HEK293 (cell line): ENCODE measurements around the gene ZKSCAN4.

Experiments used
- CTCF ChIA-PET: fragments of 350-600 bp; formaldehyde crosslinking; extraction: SDS; loops from one replicate; lab custom pipeline; 2021; ENCODE audit warnings: antibody characterized with exemption; lab: Yijun Ruan, JAX
- POLR2A ChIA-PET: fragments of 300-600 bp; formaldehyde crosslinking; extraction: SDS; loops from one replicate; lab custom pipeline; 2020; ENCODE audit warnings: antibody characterized with exemption, inconsistent platforms; lab: Yijun Ruan, JAX
- H3K27ac ChIP-seq: fragments of 200-500 bp; sonication (Bioruptor generic); 2 replicates; pipeline ENCODE4 v1.5.1; 2014; ENCODE audit warnings: low read depth, low read length, control low read depth, inconsistent platforms; ENCODE audit errors: extremely low read depth
- H3K36me3 ChIP-seq, 2 experiments: fragments of 200-500 bp in 1 of 2; sonication (Bioruptor generic) in 1 of 2; 1 replicate in 1 of 2; 2 replicates in 1 of 2; pipeline ENCODE4 v1.5.1; 2014 to 2017; ENCODE audit warnings: inconsistent platforms in 2 of 2, low read length in 2 of 2; ENCODE audit not compliant: control insufficient read depth in 2 of 2, insufficient read depth in 1 of 2
- H3K4me1 ChIP-seq: fragments of 200-500 bp; sonication (Bioruptor generic); 2 replicates; pipeline ENCODE4 v1.5.1; 2014; ENCODE audit warnings: mild to moderate bottlenecking, low read length, inconsistent platforms; ENCODE audit not compliant: control insufficient read depth, insufficient read depth
- H3K4me3 ChIP-seq: 2 replicates; pipeline ENCODE4 v1.5.1; 2011; ENCODE audit warnings: low read depth, mild to moderate bottlenecking, control low read depth, low read length, moderate library complexity
- H3K9me3 ChIP-seq: fragments of 200-500 bp; sonication (Bioruptor generic); 2 replicates; pipeline ENCODE4 v1.5.1; 2014; ENCODE audit warnings: low read depth, low read length, inconsistent platforms; ENCODE audit not compliant: control insufficient read depth, insufficient read depth
- OVOL3 ChIP-seq: fragments of 450-650 bp; formaldehyde crosslinking; IDR thresholded peaks from 2 replicates; pipeline ENCODE4 v1.5.1; 2016; ENCODE audit warnings: missing biosample characterization, missing genetic modification characterization
- PRDM1 ChIP-seq: fragments of 450-650 bp; formaldehyde crosslinking; IDR thresholded peaks from 2 replicates; pipeline ENCODE4; 2016; ENCODE audit warnings: missing biosample characterization, missing genetic modification characterization
- REPIN1 ChIP-seq: fragments of 450-650 bp; formaldehyde crosslinking; IDR thresholded peaks from 2 replicates; pipeline ENCODE4 v1.5.1; 2017; ENCODE audit warnings: missing biosample characterization, missing genetic modification characterization, low read depth
- TSHZ1 ChIP-seq: fragments of 450-650 bp; formaldehyde crosslinking; IDR thresholded peaks from 2 replicates; pipeline ENCODE4 v1.5.1; 2016; ENCODE audit warnings: missing biosample characterization, missing genetic modification characterization, borderline replicate concordance
- ZBTB17 ChIP-seq: fragments of 450-650 bp; formaldehyde crosslinking; IDR thresholded peaks from 2 replicates; pipeline ENCODE4 v1.5.1; 2016; ENCODE audit warnings: missing biosample characterization, missing genetic modification characterization
- ZBTB20 ChIP-seq: fragments of 450-650 bp; formaldehyde crosslinking; IDR thresholded peaks from 2 replicates; pipeline ENCODE4 v1.5.1; 2016; ENCODE audit warnings: missing biosample characterization, missing genetic modification characterization
- ZBTB26 ChIP-seq: fragments of 450-650 bp; formaldehyde crosslinking; optimal IDR thresholded peaks from 2 replicates; pipeline ENCODE3; 2016; ENCODE audit warnings: missing biosample characterization, mild to moderate bottlenecking, missing genetic modification characterization
- ZFP3 ChIP-seq: fragments of 450-650 bp; formaldehyde crosslinking; IDR thresholded peaks from 2 replicates; pipeline ENCODE4 v1.5.1; 2016; ENCODE audit warnings: low read depth, missing biosample characterization, missing genetic modification characterization
- ZNF10 ChIP-seq: fragments of 450-650 bp; formaldehyde crosslinking; IDR thresholded peaks from 2 replicates; pipeline ENCODE4 v1.5.1; 2017; ENCODE audit warnings: missing biosample characterization, missing genetic modification characterization
- ZNF157 ChIP-seq: fragments of 450-650 bp; formaldehyde crosslinking; IDR thresholded peaks from 2 replicates; pipeline ENCODE4 v1.5.1; 2016; ENCODE audit warnings: missing biosample characterization, missing genetic modification characterization
- ZNF221 ChIP-seq: fragments of 450-650 bp; formaldehyde crosslinking; IDR thresholded peaks from 2 replicates; pipeline ENCODE4 v1.5.1; 2017; ENCODE audit warnings: missing biosample characterization, missing genetic modification characterization, borderline replicate concordance
- ZNF350 ChIP-seq: fragments of 450-650 bp; formaldehyde crosslinking; IDR thresholded peaks from 2 replicates; pipeline ENCODE4 v1.5.0; 2017; ENCODE audit warnings: missing biosample characterization, mild to moderate bottlenecking, missing genetic modification characterization
- ZNF558 ChIP-seq: fragments of 450-650 bp; formaldehyde crosslinking; IDR thresholded peaks from 2 replicates; pipeline ENCODE4 v1.5.1; 2016; ENCODE audit warnings: missing biosample characterization, missing genetic modification characterization
- ZNF560 ChIP-seq: fragments of 450-650 bp; formaldehyde crosslinking; IDR thresholded peaks from 2 replicates; pipeline ENCODE4 v1.5.1; 2017; ENCODE audit warnings: missing biosample characterization, missing genetic modification characterization, borderline replicate concordance
- TF ChIP-seq, protein P1 (sequence below): fragments of 450-650 bp; formaldehyde crosslinking; IDR thresholded peaks from 2 replicates; pipeline ENCODE4 v1.5.1; 2017; ENCODE audit warnings: missing biosample characterization, missing genetic modification characterization
- TF ChIP-seq, protein P2 (sequence below): fragments of 450-650 bp; formaldehyde crosslinking; IDR thresholded peaks from 2 replicates; pipeline ENCODE4 v1.5.1; 2016; ENCODE audit warnings: missing biosample characterization, missing genetic modification characterization
- TF ChIP-seq, protein P3 (sequence below): fragments of 450-650 bp; formaldehyde crosslinking; IDR thresholded peaks from 2 replicates; pipeline ENCODE4 v1.5.1; 2016; ENCODE audit warnings: missing biosample characterization, missing genetic modification characterization

The ZKSCAN4 gene

DNA sequence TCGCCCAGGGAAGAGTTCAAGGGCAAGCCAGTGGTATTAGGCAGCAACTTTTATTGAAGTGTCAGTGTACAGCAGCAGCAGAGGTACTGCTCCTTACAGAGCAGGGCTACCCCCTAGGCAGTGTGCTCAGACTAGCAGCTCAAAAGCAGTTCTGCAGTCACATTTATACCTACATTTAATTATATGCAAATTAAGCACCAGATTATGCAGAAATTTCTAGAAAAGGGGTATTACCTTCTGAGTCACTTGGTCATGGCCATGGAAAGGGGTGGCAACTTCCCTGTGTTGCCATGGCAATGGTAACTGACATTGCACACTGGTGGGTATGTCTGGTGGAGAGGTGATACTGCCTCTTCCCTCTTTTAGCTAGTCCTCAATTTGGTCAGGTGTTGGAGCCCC lies 2.1 kb upstream of the ZKSCAN4 start:
- TF ChIP-seq ZNF560 (tag by site-specific recombination) (no peak), ZNF558 (no peak), ZNF10 (tag by site-specific recombination) (no peak)
- TF ChIP-seq, all 188 proteins: peak for 0

GRCh38 chr6:28251661-28252008 lies 434 bp downstream of the ZKSCAN4 start:
- H3K27ac ChIP-seq = peak overlapping the region; percentile 20; the same call in 1 of the 2 replicates
- peaks cover 5% of the 10 kb centered on the region; the same call in 1 of the 2 replicates for H3K4me1 ChIP-seq
- H3K9me3 ChIP-seq = no peaks in the 10 kb centered on the region
- H3K4me3 ChIP-seq = peak overlapping the region; percentile 74
- CTCF ChIA-PET = interaction anchor here (0.9 to 1.0 kb wide), 2 partner anchors 9 to 105 kb away, joined by 3 read pairs; no protein-coding TSS in a partner anchor
- peaks cover 6 to 27% of the 10 kb centered on the region in 2 experiments for H3K36me3 ChIP-seq
- no peak for TF ChIP-seq TSHZ1 (tag by site-specific recombination)
- no peak for TF ChIP-seq ZNF350 (tag by site-specific recombination)
- TF ChIP-seq ZBTB26 (tag by site-specific recombination) = peak; percentile 38
- TF ChIP-seq, protein P1, sequence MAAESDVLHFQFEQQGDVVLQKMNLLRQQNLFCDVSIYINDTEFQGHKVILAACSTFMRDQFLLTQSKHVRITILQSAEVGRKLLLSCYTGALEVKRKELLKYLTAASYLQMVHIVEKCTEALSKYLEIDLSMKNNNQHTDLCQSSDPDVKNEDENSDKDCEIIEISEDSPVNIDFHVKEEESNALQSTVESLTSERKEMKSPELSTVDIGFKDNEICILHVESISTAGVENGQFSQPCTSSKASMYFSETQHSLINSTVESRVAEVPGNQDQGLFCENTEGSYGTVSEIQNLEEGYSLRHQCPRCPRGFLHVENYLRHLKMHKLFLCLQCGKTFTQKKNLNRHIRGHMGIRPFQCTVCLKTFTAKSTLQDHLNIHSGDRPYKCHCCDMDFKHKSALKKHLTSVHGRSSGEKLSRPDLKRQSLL (tag by site-specific recombination) = peak; percentile 65; the same call in 1 of the 2 replicates
- TF ChIP-seq ZBTB17 (tag by site-specific recombination) = peak; percentile 56
- TF ChIP-seq, protein P2, sequence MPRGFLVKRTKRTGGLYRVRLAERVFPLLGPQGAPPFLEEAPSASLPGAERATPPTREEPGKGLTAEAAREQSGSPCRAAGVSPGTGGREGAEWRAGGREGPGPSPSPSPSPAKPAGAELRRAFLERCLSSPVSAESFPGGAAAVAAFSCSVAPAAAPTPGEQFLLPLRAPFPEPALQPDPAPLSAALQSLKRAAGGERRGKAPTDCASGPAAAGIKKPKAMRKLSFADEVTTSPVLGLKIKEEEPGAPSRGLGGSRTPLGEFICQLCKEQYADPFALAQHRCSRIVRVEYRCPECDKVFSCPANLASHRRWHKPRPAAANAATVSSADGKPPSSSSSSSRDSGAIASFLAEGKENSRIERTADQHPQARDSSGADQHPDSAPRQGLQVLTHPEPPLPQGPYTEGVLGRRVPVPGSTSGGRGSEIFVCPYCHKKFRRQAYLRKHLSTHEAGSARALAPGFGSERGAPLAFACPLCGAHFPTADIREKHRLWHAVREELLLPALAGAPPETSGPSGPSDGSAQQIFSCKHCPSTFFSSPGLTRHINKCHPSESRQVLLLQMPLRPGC (tag by site-specific recombination) = no peak
- TF ChIP-seq ZBTB20 (tag by site-specific recombination) = peak; percentile 89
- POLR2A ChIA-PET = interaction anchor here (1.0 to 3.8 kb wide), 13 partner anchors 9 to 350 kb away, joined by 3 to 62 read pairs (median 5); partner anchors contain the start of genes PGBD1, ZKSCAN8, ZSCAN16 and ZSCAN26

More for the DNA sequence above, 2.1 kb upstream of the ZKSCAN4 start:
- CTCF ChIA-PET = interaction anchor here (2.4 kb wide), 1 partner anchor 102 kb away, joined by 13 read pairs; no protein-coding TSS in a partner anchor
- H3K9me3 ChIP-seq = no peaks in the 10 kb centered on the region
- H3K27ac ChIP-seq = no peak overlapping the region
- H3K4me3 ChIP-seq = no peak overlapping the region
- H3K4me1 ChIP-seq = peaks cover 5% of the 10 kb centered on the region; the same call in 1 of the 2 replicates
- POLR2A ChIA-PET = interaction anchor here (0.9 to 3.8 kb wide), 3 partner anchors 12 to 81 kb away, joined by 3 to 62 read pairs (median 3); partner anchors contain the start of genes ZSCAN26 and ZSCAN31
- peaks cover 0 to 3% of the 10 kb centered on the region in 2 experiments; a peak in 1 of 3 replicates for H3K36me3 ChIP-seq

DNA sequence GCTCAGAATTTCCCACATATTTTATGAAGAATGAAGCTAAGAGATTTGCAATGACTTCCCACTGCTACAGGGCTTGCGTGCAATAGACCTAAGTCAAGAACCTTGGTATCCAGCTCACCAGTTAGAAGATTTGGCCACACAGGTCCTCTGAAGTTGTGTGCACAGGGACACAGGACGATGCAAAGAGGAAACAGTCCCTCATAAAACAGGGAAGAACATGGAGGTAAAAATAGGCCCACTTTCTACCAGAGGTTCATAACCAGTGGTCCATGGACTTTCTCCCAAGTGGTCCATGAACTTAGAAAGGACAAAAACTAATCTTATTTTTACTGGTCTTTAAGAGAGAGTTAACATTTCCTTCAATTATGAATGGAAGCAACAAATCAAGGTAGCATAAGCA lies 1.3 kb downstream of the ZKSCAN4 start:
- ChIA-PET POLR2A (interaction anchor here (0.6 to 0.7 kb wide), 2 partner anchors 85 to 99 kb away, joined by 3 to 5 read pairs; partner anchors contain the start of gene ZKSCAN3), CTCF (interaction anchor here (1.0 kb wide), 1 partner anchor 105 kb away, joined by 5 read pairs; no protein-coding TSS in a partner anchor)
- Histone ChIP-seq H3K4me3 (peak overlapping the region; percentile 74), H3K4me1 (peaks cover 5% of the 10 kb centered on the region; the same call in 1 of the 2 replicates), H3K27ac (no peak overlapping the region), H3K36me3 (peaks cover 10 to 36% of the 10 kb centered on the region in 2 experiments), H3K9me3 (no peaks in the 10 kb centered on the region)
- TF ChIP-seq PRDM1 (0 out of 2 replicates have a peak, but pooled peaks have one; percentile 20), REPIN1 (no peak), ZNF157 (tag by site-specific recombination) (no peak), OVOL3 (tag by site-specific recombination) (no peak), ZNF221 (tag by site-specific recombination) (no peak), ZFP3 (no peak)
- TF ChIP-seq, protein P3, sequence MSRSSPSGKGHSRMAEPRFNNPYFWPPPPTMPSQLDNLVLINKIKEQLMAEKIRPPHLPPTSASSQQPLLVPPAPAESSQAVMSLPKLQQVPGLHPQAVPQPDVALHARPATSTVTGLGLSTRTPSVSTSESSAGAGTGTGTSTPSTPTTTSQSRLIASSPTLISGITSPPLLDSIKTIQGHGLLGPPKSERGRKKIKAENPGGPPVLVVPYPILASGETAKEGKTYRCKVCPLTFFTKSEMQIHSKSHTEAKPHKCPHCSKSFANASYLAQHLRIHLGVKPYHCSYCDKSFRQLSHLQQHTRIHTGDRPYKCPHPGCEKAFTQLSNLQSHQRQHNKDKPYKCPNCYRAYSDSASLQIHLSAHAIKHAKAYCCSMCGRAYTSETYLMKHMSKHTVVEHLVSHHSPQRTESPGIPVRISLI (tag by site-specific recombination) = no peak
